NCI-H2227 (cell line): Measurements from ENCODE around the gene EMC8.
"Not testable (repeated sequence)": the region's sequence is repeated elsewhere in the genome, so short reads cannot be mapped to it uniquely, and the experiment has no call there.

Experiments used
- DNase-seq: peaks from one replicate; lab custom pipeline; 2025; ENCODE audit not compliant: unreplicated experiment; lab: John Stamatoyannopoulos, UW

The EMC8 gene

DNA sequence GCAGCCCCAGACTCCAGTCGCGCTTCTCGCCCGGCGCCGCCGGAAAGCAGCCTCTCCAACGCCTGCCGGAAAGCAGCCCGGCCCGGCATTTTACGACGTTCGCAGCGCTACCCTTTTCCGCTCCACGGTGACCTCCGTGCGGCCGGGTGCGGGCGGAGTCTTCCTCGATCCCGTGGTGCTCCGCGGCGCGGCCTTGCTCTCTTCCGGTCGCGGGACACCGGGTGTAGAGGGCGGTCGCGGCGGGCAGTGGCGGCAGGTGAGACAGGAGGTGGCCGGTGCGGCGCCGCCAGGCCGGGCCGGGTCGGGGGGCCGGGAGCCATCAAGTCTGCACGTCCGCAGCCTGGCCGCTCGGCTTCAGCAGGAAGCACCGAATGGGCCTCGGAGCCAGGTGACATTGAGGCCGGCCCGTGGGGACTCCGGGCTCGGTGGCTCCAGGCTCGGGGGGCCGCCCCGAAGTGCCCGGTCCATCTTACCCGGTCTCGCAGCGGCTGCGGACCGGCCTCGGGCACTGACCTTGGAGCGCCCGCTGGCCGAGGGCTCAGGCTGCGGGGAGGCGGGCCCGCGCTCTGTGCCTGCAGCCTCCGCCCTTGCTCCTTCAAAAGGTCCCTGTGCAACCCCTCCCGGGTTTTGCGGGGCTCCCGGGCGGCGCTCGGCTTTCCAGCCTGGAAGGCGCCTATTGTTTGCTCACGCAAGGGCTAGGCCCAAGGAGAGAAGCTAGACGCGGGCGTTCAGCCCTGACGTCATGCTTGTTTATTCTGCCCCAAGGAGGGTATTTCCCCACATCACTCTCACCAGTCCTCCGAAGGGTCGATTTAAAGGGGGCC, at the start of gene EMC8, which contains the start of gene COX4I1:
Gene EMC8, minus strand, starts transcription at position 48 of the 824 bp plus-strand sequence. CDS start 249 bp downstream, outside the sequence.
Gene COX4I1, plus strand, starts transcription at position 199 of the 824 bp plus-strand sequence. CDS start 1,511 bp downstream, outside the sequence.
- peak; percentile 93 for DNase-seq

DNA sequence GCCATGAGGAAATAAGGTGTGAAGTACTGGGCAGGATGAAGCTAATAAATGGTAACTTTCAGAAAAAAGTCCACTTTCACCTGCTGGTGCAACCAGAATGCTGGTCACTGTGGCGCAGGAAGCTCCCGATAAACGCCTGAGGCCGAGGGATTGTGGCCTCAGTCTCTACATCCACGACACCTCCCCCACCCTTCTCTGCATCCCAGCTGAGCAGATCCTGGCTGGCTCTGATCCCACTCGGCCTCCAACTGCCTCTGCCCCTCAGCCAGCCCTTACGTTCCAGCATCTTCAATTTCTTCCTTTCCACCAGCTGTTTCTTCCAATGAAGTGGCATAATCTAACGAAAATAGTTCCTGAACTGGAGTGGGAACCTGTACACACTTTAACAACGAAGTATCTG, 49.6 kb upstream of the EMC8 start:
- no peak for DNase-seq

DNA sequence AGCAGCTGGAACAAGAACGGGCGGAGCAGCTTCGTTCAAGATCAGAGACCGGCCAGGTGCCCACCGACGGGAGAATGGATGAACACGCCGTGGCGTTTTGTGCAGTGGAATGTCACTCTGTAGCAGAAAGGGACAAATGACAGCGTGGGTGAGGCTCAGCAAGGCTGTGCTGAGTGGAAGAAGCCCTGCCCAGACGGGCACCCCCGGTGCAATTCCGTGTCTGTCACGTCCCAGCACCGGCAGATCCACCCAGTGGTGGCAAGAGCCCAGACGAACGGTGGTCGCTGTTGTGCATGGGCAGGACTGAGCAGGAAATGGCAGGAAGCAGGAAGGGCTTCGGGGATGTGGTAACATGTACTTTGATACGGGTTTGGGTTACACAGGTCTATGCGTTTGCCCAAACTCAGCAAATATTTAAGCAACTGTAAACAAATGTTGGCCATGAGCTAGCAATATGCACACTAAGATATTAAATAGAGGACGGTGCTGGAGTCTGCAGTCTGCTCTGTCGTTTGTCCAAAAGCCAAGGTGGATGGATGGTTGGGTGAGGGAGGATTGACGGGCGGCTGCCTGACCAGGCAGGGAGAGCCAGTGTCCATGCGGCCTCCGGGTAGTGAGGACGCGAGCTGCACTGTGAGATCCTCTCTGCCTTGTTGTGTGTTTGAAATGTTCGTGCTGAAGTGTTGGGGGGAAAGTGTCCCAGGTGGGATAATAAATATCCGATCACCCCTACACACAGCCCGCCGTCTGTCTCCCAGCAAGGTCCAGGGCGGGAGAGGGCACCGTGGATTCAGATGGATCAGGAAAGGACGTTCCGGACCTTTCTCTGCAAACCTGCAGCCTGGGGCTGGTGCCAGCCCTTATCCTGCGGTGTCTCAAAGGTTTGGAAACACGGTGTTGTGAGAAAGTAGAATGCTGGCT, 48.6 kb upstream of the EMC8 start:
- DNase-seq = no peak

DNA sequence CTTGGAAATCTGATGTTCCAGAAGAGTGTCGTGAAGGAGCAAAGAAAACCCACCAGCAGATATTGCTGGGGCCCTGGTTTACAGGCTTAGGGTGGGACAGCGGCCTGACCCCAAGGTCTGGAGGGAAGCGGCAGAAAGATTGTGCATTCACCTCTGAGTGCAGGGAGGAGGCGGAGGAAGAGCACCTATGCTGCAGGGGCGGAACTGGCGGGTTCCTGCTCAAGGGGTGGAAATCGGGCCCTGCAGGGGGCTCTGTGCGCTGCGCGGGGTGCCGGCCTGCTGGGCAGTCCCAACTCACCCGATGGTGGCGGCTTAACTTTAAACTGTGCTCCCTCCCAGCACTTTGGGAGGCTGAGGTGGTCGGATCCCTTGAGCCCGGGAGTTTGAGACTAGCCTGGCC, 47.7 kb upstream of the EMC8 start:
- no peak for DNase-seq

DNA sequence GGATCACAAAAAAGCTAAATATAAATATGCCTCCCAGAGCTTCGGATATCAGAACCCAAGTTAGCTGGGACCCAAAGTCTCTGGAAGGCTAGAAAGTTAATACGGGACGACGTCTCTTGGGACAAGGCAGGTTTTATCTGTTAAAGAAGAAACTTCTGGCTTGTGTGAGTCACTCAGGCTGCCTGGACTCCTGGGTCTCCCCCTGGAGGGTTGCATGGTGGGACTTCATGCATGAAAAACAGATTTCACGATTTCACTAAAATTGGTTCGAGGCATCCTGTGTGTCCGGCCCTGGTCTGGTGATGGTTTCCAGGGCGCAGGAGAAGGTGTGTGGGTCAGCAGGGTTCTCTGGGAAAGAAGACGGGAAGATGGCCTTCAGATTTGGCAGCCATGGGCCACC, 47.1 kb upstream of the EMC8 start:
- DNase-seq = no peak

DNA sequence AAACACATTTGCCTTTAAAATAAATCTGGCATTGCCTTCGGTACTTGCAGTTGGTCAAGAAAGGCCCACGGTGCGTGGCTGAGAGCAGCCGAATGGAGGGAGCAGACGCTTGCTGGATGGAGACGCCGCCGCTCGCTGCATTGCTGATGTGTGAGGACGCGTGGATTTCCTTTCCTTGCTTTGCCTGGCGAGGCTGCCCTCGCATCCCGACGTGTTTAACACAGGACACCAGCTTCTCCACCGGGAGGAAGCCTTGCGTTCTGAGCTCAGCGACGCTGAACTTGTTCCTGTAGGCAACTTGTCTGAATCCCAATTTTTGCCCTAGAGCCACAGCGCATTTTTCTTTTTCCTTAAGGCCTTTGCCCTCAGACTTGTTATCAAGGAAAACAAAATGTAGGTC, 45.9 kb upstream of the EMC8 start:
- no peak for DNase-seq

DNA sequence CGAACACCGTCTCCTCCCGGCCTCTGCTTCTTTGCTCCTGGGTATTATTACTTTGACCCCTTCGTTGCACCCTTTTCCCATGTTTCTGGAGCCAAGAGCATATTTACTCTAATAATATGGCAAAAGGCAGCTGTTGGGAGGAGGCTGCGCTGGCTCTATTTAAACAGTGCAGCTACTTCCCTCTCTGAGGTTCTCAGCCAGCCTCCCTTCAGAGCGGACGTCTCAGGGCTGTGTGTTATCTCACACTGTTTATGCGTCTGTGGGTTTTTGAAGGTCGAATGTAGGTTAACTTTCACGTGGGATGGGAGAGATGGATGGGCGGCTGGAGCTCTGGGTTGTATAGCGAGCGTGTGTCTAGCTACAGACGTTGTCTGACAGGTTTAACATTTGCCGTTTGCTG, 45.4 kb upstream of the EMC8 start:
- DNase-seq = no peak

DNA sequence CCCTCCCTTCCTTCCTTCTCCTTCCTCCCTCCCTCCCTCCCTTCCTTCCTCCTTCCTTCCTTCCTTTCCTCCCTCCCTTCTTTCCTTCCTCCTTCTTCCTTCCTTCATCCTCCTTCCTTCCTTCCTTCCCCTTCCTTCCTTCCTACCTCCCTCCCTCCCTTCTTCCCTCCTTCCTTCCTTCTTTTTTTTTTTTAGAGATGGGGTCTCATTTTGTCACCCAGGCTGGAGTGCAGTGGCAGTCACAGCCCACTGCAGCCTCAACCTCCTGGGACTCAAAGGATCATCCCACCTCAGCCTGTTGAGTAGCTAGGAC, 44.8 kb upstream of the EMC8 start:
- no peak for DNase-seq

DNA sequence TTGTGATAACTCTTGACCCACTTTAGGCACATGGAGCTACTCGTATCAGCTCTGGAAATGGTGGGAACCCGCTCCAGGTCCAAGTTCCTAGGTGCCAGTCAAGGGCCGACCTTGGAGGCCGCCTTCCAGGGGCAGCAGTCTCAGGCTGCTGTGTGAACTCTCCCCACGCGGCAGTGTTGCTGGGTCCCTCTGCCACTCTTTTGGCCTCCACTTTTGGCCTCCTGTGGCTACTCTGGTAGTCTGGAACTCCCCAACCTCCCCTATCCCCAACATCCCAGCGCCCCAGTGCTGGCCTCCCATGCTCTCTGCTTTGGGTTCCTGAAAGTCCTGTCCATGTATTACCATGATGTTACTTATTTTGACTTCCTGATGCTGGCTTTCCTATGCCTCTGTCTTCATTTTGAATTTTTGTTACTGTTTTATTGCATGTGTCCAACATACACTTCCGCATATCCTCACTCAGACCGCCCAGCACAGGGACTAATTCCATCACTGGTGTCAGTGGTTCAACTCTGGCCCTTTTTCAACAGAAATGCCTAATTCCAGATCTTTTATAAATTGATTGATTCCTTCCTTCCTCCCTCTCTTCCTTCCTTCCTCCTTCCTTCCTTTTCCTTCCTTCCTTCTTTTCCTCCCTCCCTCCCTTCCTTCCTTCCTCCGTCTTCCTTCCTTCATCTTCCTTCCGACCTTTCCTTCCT, 44.3 kb upstream of the EMC8 start:
- DNase-seq = no peak

DNA sequence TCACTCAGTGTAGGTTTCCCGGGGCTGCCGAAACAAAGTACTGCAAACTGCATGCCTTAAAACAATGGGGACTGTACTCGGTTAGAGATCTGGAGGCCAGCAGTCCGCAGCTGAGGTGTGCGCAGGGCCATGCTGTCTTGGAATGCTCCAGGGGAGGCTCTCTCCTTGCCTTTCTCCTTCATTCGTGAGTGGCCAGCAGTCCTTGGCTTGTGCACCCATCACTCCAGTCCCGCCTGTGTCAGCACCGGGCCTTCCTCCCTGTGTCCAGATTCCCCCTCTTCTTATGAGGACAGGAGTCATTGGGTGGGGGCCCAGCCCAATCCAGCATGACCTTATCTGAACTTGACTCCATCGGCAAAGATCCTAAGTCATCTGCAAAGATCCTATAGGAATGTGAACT, 43.5 kb upstream of the EMC8 start:
- DNase-seq = no peak

DNA sequence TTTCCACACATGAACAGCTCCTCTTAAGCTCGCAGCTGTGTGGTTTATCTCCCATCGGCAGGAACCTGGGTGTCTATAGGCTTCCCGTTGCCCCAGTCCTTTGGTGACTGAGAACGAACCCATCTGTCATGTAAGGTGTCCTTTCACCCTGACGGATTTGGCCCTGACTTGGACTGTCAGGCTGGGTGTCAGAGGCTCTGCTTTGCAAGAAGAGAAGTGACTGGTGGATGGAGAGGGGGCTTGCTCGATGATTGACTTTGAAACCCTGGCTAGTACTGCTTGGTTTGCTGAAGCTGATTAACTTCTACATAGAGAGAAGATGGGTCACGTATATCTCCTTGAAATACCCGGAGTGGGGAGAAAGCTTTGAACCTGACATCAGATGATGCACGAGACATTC, 43.1 kb upstream of the EMC8 start:
- no peak for DNase-seq

DNA sequence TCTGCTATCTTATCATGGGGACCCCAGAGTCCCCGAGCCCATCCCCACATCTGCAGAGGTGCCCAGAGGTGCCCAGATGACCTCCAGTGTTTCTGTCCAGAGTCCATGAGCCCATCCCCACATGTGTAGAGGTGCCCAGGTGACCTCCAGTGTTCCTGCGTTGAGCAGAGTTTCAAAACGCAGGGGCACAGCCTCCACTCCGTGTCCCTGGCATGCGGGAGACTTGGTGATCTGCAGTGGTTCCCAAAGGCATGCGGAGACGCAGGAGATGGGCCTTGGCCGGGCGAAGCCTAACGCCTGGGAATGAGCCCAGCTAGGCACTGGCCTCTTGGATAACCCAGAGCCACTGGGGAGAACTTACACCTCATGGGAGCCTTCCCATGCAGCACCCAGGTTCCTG, 41.5 kb upstream of the EMC8 start:
- DNase-seq = no peak

DNA sequence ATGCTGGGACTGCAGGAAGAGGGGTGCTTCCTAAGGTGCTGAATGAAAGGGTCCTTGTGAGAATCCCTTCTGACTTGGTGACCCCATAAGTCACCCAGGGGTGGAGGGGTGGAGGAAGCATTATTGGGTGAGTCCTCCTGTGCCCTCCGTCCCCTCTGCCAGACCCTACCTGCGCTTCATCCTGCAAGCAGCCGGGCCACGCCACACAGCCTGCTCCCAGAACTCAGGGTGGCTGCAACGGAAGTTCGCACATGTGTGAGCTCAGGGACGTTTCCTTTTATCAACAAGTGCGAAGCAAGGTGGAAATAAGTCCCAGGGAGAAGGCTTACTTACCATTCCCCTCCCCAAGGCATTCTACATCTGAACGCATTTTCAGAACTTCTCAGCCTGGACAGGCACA, 41.1 kb upstream of the EMC8 start:
- DNase-seq = no peak

DNA sequence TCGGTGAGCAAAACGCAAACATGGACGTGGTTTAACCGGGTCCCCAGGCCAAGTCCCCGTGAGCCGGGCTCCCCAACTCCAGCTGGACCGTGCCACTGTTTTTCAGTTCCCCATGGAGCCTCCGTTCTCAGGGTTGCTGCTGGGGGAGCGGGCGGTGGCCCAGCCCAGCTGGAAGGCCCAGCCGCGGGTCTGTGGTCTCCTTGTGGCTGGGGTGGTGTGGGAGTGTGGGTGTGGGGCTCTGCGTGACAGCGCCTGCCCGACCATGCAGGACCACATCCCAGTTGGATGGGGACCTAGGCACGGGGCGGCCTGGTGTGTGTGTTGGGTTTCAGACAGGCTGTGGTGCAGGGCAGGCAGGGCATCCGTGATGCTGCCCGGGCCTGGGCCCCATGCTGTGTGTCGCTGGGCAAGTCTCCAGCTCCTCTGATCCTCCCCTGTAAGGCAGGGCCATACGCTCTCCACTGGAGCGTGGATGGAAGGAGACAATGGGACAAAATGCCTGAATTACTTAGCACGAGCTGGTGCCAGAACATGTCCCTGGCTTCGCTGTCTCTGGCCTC, 40.4 kb upstream of the EMC8 start:
- no peak for DNase-seq

DNA sequence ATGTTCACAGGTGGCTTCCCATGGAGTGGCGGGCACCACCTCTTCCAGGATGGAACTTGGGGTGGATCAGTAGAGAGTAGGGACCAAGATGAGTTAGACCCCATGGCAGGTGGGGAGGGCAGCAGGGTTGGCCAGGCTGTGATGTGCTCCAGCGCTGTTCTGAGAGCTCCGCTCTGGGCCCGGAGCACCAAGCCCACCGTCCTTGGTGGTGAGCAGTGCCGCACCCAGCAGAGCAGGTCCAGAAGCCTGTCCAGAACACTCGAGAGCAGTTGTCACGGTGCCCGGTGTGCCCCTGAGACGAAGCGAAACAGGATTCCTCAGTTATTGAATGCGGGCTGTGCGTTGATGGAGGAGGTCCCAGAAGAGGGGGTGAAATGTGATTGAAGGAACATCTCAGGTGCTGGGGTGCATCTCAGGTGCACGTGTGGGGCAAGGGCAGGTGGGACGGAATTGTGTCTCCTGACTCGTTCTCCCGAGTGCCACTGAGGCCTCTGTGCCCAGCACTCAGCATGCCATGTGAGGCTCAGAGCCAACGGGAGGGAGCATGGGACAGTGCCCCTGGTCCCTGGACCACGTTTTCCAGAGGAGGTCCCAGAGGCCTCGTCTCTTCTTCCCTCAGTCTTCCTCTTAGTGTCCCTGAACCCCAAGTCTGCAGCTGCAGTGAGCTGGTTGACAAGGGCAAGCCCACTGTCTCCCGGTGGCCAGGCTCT, 39.7 kb upstream of the EMC8 start:
- no peak for DNase-seq

DNA sequence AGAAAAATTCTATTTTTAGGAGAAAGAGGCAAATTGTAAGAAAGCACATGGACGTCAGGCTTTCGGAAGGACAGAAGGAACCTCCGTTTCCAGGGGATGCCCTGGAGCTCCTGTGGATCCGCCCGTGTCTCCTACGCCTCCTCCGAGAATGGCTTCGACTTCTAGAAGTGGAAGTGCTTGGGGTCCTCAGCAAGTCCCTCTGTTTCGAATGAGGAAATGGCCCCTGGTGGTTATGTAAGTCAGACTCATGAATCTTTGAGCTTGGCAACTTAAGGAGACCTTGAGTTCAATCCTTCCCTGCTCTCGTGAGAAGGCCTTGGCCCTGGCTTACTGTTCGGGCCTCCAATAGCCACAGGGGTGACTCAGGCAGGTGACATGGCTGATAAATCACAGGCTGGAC, 39.0 kb upstream of the EMC8 start:
- DNase-seq = no peak

DNA sequence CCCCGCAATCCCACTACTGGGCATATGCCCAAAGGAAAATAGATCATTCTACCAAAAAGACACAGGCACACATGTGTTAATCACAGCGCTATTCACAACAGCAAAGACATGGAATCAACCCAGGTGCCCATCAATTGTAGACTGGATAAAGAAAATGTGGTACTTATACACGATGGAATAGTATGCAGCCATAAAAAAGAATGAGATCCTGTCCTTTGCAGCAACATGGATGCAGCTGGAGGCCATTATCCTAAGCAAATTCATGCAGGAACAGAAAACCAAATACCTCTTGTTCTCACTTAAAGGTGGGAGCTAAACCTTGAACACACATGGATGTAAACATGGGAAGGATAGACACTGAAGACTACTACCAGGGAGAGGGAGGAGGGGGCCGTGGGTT, 38.3 kb upstream of the EMC8 start:
- DNase-seq = not testable (repeated sequence)

DNA sequence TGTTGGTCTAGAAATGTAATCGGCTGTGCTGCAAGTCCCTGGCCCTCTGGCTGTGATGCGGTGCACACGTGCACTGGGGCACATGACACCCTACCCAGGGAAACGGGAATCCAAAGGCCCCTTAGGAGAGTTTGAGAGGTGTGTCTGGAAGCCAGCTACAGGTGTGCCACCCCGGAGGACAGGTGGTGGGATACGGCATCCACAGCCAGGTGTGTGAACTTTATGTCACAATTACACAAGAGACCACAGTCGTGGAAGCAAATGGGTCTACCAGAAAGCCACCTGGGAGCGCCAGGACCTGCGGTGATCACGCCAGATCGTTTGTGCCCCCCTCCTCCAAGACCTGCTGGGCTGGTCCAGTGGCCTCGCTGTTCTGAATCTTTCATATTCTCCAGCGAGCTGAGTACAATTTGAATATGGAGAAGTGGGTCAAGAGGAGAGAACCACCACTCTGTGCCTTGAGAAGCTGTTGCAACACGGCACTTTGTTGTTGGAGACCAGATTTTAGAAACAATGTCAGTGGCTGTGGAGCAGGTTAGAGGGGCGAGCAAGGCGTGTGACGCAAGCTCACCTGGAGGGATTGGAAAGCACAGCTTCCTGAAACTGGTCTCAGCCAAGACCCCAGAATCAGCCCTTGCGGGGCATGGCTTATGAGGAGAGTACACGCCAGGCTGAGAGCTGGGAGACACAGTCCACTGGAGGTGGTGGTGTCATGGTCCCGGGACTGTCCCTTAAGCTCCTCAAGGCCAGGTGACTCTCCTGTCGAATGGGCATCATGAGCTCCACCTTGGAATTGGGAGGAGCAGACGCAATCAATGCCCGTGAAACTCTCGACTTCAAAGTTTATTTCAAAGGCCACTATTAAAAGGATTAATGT, 37.6 kb upstream of the EMC8 start:
- DNase-seq = no peak

DNA sequence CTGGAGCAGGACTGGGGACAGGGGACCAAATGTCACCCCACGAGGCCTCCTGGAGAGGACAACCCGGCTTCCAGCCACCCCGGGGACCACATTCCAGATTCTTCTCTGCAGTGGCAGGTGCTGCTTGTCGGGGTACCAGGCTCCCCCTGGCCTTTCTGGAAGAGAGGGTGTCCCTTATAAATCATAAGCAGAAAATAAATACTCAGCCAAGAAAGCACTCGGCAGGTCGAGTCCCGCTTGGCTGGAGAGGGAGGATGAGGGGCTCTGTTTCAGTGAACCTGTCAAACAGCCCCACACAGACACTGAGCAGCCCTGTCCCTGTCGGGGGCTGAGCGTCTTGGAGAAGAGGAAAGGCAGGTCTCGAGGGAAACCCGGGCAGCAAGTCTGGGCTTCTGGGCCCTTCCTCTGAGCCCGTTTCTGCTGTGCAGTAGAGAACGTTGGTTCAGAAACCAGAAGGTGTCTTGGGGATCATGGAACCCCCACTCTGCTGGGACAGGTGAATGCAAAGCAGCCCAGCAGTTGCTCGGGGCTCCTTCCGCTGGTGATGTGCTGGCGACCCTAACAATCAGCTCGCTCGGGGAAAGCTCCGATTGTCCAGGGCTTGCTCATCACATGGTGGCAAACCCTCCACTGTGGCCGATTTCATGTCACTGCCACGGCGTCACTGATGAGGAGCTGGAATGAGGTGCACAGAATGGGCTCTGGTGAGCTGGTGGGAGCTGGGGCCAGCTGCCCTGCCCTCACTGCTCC, 36.8 kb upstream of the EMC8 start:
- DNase-seq = no peak
